NCI-H2227 treated with DMSO at 0.1 percent for 48 hours (cell line): Measurements from ENCODE around the gene APLF.

Experiments used
- DNase-seq: peaks from one replicate; lab custom pipeline; 2025; lab: John Stamatoyannopoulos, UW

Gene APLF

DNA sequence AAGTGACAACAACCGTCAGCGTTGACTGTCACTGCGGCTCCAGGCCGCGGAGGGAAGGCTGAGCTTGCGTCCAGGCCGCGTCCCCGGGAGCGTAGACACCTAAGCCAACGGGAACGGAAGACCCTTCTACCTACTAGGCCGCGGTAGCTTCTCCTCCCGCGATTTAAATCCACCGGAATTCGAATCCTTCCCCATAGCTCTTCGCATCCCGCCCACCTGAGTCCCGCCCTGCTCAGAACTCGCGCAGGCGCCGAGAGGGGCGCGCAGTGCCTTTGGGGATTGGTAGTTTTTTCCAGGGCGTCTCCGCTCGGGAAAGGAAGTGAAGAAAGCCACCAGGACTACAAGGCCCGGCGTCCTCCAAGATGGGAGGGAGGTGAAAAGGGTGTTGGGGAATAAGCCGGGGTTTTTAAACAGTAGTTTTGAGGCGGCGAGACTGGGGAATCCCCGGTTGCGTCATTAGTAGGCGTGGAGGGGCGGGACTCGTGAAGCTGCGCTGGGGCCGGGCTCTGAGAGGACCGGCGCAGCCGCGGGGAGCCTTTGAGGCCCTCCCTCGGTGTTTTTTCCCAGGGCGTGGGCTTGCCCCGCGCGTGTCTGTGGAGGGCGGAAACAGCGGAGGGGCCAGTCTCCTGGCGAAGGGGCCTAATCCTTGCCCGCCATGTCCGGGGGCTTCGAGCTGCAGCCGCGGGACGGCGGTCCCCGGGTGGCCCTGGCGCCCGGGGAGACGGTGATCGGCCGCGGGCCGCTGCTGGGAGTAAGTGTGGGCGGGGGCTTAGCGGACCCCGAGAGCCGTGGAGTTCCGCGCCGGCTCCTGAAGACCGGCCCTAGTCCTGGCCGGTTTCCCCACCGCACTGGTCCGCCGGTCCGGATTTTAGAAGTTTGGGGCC lies at the start of gene APLF, which contains the start of gene FBXO48:
APLF (plus strand) TSS at position 509 of the 884 bp plus-strand sequence; CDS start at position 656, 147 bp downstream.
FBXO48 (minus strand) TSS at position 218 of the 884 bp plus-strand sequence. CDS start 2,149 bp downstream, outside the sequence.
- DNase-seq = peak; percentile 97

GRCh38 chr2:68417926-68418325 lies 49.5 kb upstream of the APLF start:
- DNase-seq = no peak

DNA sequence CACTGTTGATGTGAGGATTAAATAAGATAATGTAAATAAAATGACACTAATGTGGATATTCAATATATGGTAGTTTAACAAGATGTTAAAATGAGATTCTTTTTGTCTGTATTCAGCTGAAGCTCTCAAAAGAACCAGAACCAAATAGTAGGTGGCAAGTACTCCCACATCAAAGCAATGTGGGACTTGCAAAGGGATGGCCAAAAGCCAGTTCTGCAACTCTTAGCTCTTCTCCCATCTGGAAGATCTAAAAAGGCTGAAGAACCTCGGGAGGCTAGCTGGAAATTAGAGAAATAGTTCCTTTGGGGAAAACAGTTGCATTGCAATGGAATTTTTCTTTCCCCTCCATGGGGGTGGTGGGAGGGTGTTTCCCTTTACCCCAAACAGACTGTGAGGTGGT lies 49.0 kb upstream of the APLF start:
- no peak for DNase-seq

GRCh38 chr2:68418855-68419254 lies 48.5 kb upstream of the APLF start:
- DNase-seq = no peak

- no peak for DNase-seq
Measured at GRCh38 chr2:68420254-68420910, 47.0 kb upstream of the APLF start.

DNA sequence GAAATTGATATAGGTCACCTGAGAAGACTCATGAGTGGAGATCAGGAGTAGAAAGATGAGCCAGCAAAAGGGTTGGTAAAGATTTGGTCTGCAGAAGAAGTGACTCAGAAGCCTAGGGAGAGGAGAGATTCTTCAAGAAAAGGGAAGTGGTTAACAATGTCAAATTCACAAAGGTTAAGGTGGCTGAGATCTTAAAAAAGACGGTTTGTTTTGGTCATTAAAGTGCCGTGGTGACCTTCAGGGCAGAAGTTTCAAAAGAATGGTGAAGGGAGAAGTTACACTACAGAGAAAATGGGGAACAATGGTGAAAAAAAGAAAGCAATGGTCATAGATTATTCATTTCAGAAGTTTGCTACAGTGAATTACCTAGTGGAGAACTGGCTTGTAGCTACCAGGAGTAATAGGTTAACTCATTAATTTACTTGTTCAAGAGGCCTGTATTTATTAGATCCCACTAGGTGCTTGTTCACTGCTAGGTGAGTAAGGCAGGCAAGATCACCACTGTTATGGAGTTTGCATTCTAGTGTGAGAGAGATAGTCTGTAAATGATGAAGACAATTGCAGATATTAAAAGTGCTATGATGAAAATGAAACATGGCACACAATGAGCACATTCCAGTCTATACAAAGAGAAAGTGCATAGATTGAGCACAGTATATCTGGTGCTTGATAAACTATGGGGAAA lies 43.3 kb upstream of the APLF start:
- DNase-seq = no peak

DNA sequence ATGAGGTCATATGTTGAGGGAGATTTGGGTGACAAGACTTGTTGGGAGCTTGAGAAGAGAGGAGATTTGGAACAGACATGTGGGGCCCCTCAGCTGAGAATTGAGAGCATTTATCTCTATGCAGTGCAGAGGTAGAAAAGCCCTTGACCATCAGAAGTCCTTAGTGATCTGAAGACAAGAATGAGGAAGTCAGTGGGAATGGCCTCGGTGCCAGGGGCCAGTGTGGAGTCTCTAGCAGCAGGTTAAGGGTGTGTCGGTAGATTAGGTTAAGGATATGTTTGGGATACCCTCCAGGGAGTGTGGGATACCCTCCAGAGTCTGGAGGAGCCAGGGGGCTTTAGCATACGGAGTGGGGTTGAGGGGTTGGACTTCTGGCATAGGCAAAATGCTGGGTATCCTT lies 41.9 kb upstream of the APLF start:
- no peak for DNase-seq

DNA sequence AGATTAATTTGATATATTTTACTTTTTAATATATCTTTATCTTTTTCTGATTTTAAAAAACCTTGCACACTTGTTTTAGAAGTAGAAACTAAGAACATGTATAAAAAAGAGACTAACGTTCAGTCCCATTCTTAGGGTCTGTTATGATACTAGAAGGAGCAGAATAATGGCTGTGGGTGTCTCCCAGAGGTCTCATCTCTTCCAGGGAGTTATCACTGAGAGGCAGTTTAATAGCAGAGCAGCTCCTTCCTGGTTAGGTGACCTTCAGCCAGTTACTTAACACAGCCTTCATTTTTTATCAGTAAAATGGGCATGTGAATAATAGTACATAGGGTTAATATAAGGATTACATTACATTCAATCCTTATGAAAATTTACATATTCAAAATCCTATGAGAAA lies 40.9 kb upstream of the APLF start:
- no peak for DNase-seq

- no peak for DNase-seq
Measured at GRCh38 chr2:68426848-68427579, 40.4 kb upstream of the APLF start.

DNA sequence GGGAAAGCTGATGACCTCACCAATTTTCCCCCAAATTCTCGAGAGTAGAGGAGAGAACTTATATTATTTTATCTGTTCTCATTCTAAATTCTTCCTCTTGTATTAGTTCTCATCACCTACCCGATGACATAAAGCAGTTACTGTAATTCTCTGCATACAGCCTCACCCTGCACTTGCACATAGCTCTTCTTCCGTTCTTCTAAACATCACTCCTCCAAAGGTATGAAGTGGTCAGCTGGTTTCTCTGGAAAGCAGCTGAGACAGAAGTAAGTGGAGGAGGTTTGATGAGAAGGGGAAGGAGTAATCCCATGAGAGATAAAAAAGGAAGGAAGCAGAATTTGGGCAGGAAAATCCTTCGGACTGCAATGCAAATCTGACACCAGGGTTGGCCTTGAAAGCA lies 39.3 kb upstream of the APLF start:
- DNase-seq = no peak

GRCh38 chr2:68428746-68429145 lies 38.6 kb upstream of the APLF start:
- no peak for DNase-seq

DNA sequence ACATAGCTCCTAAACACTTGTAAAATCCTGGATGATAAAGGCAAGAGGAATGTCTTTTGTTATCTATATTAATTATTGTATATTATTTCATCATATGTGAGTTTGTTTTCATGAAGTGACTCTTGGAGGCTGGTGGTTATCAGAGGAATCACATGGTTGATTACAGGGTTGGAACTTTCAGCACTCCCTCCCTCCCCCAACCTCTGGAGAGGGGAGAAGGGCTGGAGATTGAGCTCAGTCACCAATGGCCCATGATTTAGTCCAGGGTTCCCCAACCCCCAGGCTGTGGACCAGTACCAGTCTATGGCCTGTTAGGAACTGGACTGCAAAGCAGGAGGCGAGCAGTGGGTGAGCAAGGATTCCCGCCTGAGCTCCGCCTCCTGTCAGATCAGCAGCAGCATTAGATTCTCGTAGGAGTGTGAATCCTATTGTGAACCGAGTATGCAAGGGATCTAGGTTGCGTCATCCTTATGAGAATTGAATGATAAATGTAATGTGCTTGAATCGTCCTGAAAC lies 38.0 kb upstream of the APLF start:
- DNase-seq = peak; percentile 41

- no peak for DNase-seq
Measured at GRCh38 chr2:68431316-68431972, 35.9 kb upstream of the APLF start.

GRCh38 chr2:68432696-68433658 lies 34.4 kb upstream of the APLF start:
- no peak for DNase-seq

GRCh38 chr2:68434981-68435380 lies 32.4 kb upstream of the APLF start:
- no peak for DNase-seq

GRCh38 chr2:68435615-68436014 lies 31.8 kb upstream of the APLF start:
- no peak for DNase-seq

GRCh38 chr2:68436270-68436669 lies 31.1 kb upstream of the APLF start:
- no peak for DNase-seq

- DNase-seq = no peak
Measured at GRCh38 chr2:68438455-68439303, 28.7 kb upstream of the APLF start.
